KOPT-K1 (cell line): ENCODE measurements around the gene PLXNA4.

ENCODE experiments used
- H3K27ac ChIP-seq: fragments of 200-600 bp; sonication (generic); 2 replicates; pipeline ENCODE4 v1.5.1; 2016; ENCODE audit warnings: antibody characterized with exemption, mild to moderate bottlenecking, low read depth, low read length; ENCODE audit not compliant: poor library complexity, severe bottlenecking
- H3K36me3 ChIP-seq: fragments of 200-600 bp; sonication (generic); 2 replicates; pipeline ENCODE4 v1.5.1; 2017; ENCODE audit warnings: antibody characterized with exemption, mild to moderate bottlenecking, low read length, moderate library complexity; ENCODE audit not compliant: insufficient read depth
- H3K9me3 ChIP-seq: fragments of 200-600 bp; sonication (generic); 2 replicates; pipeline ENCODE4 v1.5.1; 2017; ENCODE audit warnings: antibody characterized with exemption, low read length, mild to moderate bottlenecking; ENCODE audit not compliant: insufficient read depth, poor library complexity, severe bottlenecking

The PLXNA4 gene

GRCh38 chr7:132516042-132516840 lies 60.0 kb downstream of the PLXNA4 start:
- no peaks in the 10 kb centered on the region for H3K36me3 ChIP-seq
- no peak overlapping the region for H3K27ac ChIP-seq
- no peaks in the 10 kb centered on the region for H3K9me3 ChIP-seq

GRCh38 chr7:132515181-132515580 lies 61.1 kb downstream of the PLXNA4 start:
- H3K27ac ChIP-seq, result no peak overlapping the region
- no peaks in the 10 kb centered on the region for H3K36me3 ChIP-seq
- H3K9me3 ChIP-seq, result no peaks in the 10 kb centered on the region

GRCh38 chr7:132514430-132514829 lies 61.8 kb downstream of the PLXNA4 start:
- no peaks in the 10 kb centered on the region for H3K9me3 ChIP-seq
- no peaks in the 10 kb centered on the region for H3K36me3 ChIP-seq
- no peak overlapping the region for H3K27ac ChIP-seq

- H3K36me3 ChIP-seq, result no peaks in the 10 kb centered on the region
- peak overlapping the region; percentile 27 for H3K27ac ChIP-seq
- H3K9me3 ChIP-seq, result no peaks in the 10 kb centered on the region
Observed at GRCh38 chr7:132511921-132512320, 64.3 kb downstream of the PLXNA4 start.

- no peaks in the 10 kb centered on the region for H3K9me3 ChIP-seq
- no peaks in the 10 kb centered on the region for H3K36me3 ChIP-seq
- peak overlapping the region; percentile 59 for H3K27ac ChIP-seq
Observed at GRCh38 chr7:132511387-132511786, 64.9 kb downstream of the PLXNA4 start.

- H3K27ac ChIP-seq, result peak overlapping the region; percentile 59
- no peaks in the 10 kb centered on the region for H3K36me3 ChIP-seq
- no peaks in the 10 kb centered on the region for H3K9me3 ChIP-seq
Observed at GRCh38 chr7:132509643-132510042, 66.6 kb downstream of the PLXNA4 start.

GRCh38 chr7:132508724-132509353 lies 67.4 kb downstream of the PLXNA4 start:
- H3K27ac ChIP-seq, result peak overlapping the region; percentile 59
- H3K9me3 ChIP-seq, result no peaks in the 10 kb centered on the region
- H3K36me3 ChIP-seq, result no peaks in the 10 kb centered on the region

GRCh38 chr7:132504852-132505251 lies 71.4 kb downstream of the PLXNA4 start:
- Histone ChIP-seq H3K36me3 (no peaks in the 10 kb centered on the region), H3K9me3 (no peaks in the 10 kb centered on the region), H3K27ac (no peak overlapping the region)

GRCh38 chr7:132504071-132504470 lies 72.2 kb downstream of the PLXNA4 start:
- H3K9me3 ChIP-seq, result no peaks in the 10 kb centered on the region
- H3K27ac ChIP-seq, result no peak overlapping the region
- H3K36me3 ChIP-seq, result no peaks in the 10 kb centered on the region

- Histone ChIP-seq H3K27ac (no peak overlapping the region), H3K36me3 (no peaks in the 10 kb centered on the region), H3K9me3 (no peaks in the 10 kb centered on the region)
Observed at GRCh38 chr7:132503415-132503814, 72.9 kb downstream of the PLXNA4 start.

GRCh38 chr7:132501956-132502355 lies 74.3 kb downstream of the PLXNA4 start:
- Histone ChIP-seq H3K36me3 (no peaks in the 10 kb centered on the region), H3K27ac (no peak overlapping the region), H3K9me3 (no peaks in the 10 kb centered on the region)

GRCh38 chr7:132500727-132501440 lies 75.4 kb downstream of the PLXNA4 start:
- no peaks in the 10 kb centered on the region for H3K36me3 ChIP-seq
- no peak overlapping the region for H3K27ac ChIP-seq
- no peaks in the 10 kb centered on the region for H3K9me3 ChIP-seq

GRCh38 chr7:132499487-132499886 lies 76.8 kb downstream of the PLXNA4 start:
- Histone ChIP-seq H3K36me3 (no peaks in the 10 kb centered on the region), H3K27ac (no peak overlapping the region), H3K9me3 (no peaks in the 10 kb centered on the region)

GRCh38 chr7:132499065-132499464 lies 77.2 kb downstream of the PLXNA4 start:
- H3K9me3 ChIP-seq, result no peaks in the 10 kb centered on the region
- no peaks in the 10 kb centered on the region for H3K36me3 ChIP-seq
- no peak overlapping the region for H3K27ac ChIP-seq

- Histone ChIP-seq H3K9me3 (no peaks in the 10 kb centered on the region), H3K27ac (no peak overlapping the region), H3K36me3 (no peaks in the 10 kb centered on the region)
Observed at GRCh38 chr7:132498319-132498718, 78.0 kb downstream of the PLXNA4 start.
